Measurements from ENCODE around the gene PIKFYVE. TPM values are rescaled to one million over a fixed set of nuclear protein-coding genes. Genes with fewer than 3 reads are reported as not detected.

The PIKFYVE gene
- total and polyA plus RNA-seq, 2 of the 8 experiments (the other 6 are each of a cell fraction or from before 2014, with no cell fraction given) = 8.8 to 33.5 TPM

GRCh38 chr2:208280933-208281332, 14.9 kb downstream of the PIKFYVE start:
- WGBS, 2 experiments (ENCODE audit: extremely low coverage in 1 of 2, insufficient coverage in 1 of 2, insufficient read length in 1 of 2, insufficient replicate concordance in 2 of 2, low coverage in 1 of 2, low lambda C conversion rate in 2 of 2, missing lambda C conversion rate in 1 of 2) = 90% methylated on average over 3 of the region's 3 CpGs; no CpG with 5 or more reads in 1 of the 2 experiments
- TF ChIP-seq MAFK (IDR thresholded peaks at IDR 0.05; ENCODE audit: low read depth, low read length) = no peak
- no peak for TF ChIP-seq ATF2 (IDR thresholded peaks at IDR 0.05; ENCODE audit: low read length)
- TF ChIP-seq GABPA (IDR thresholded peaks at IDR 0.05; ENCODE audit: borderline replicate concordance, insufficient read depth, low read length) = no peak
- no peak for TF ChIP-seq SRF (IDR thresholded peaks at IDR 0.05; ENCODE audit: low read depth, low read length)
- no peak for TF ChIP-seq SP4 (IDR thresholded peaks at IDR 0.05; ENCODE audit: low read length)
- no peak for TF ChIP-seq TEAD4 (IDR thresholded peaks at IDR 0.05; ENCODE audit: low read depth, low read length)
- no peak for TF ChIP-seq RBBP5 (IDR thresholded peaks at IDR 0.05; ENCODE audit: borderline replicate concordance, low read depth, low read length)
- no peak for TF ChIP-seq RXRA (IDR thresholded peaks at IDR 0.05; ENCODE audit: insufficient read depth, low read depth, low read length)
- no peak for TF ChIP-seq TAF7 (optimal IDR thresholded peaks at IDR 0.05; ENCODE audit: borderline replicate concordance, low read depth, low read length)
- TF ChIP-seq TCF12 (IDR thresholded peaks at IDR 0.05; ENCODE audit: low read depth, low read length) = no peak
- no peak for TF ChIP-seq CBX8 (IDR thresholded peaks at IDR 0.05; ENCODE audit: borderline replicate concordance, low read depth, low read length)
- no peak for TF ChIP-seq CBX5 (IDR thresholded peaks at IDR 0.05; ENCODE audit: low read depth, low read length)

More at GRCh38 chr2:208280933-208281332, 14.9 kb downstream of the PIKFYVE start:
- Histone ChIP-seq H4K91ac (replicated peaks; ENCODE audit: insufficient read length, low read length) (no peak overlapping the region), H3K79me2 (ENCODE audit: control insufficient read depth in 1 of 2, insufficient read depth in 2 of 2, low read length in 2 of 2) (no peaks in the 10 kb centered on the region), H3K56ac (replicated peaks; ENCODE audit: insufficient read length, low read depth, low read length) (no peak overlapping the region), H2AK5ac (ENCODE audit: low read depth, low read length) (no peak overlapping the region), H4K20me1 (replicated peaks in 1 of 2; ENCODE audit: control insufficient read depth in 1 of 2, insufficient read depth in 2 of 2, low read length in 2 of 2) (peaks cover 0 to 5% of the 10 kb centered on the region in 2 experiments), H2AFZ (ENCODE audit: low read length) (no peak overlapping the region), H3K23me2 (ENCODE audit: low read depth, low read length) (no peaks in the 10 kb centered on the region), H3K27me3 (replicated peaks in 1 of 4; ENCODE audit: control insufficient read depth in 3 of 4, extremely low read depth in 1 of 4, insufficient read depth in 3 of 4, low read length in 3 of 4) (no peaks in the 10 kb centered on the region), H2BK12ac (ENCODE audit: low read depth, low read length) (no peak overlapping the region), H2BK20ac (ENCODE audit: low read length) (no peak overlapping the region), H3K4me1 (replicated peaks in 1 of 4; ENCODE audit: control insufficient read depth in 3 of 4, insufficient read depth in 4 of 4, low read length in 3 of 4) (no peaks in the 10 kb centered on the region), H2BK120ac (replicated peaks; ENCODE audit: low read depth, low read length) (no peak overlapping the region), H3K4me2 (ENCODE audit: insufficient read depth in 1 of 2, low read depth in 2 of 2, low read length in 2 of 2) (no peak overlapping the region), H2BK5ac (ENCODE audit: low read depth, low read length) (no peak overlapping the region), H4K8ac (ENCODE audit: extremely low read depth, insufficient read depth, low read length) (no peak overlapping the region), H4K5ac (ENCODE audit: insufficient read length, low read depth, low read length) (no peak overlapping the region), H3K9me3 (ENCODE audit: insufficient read depth in 2 of 2, low read depth in 1 of 2, low read length in 1 of 2) (no peaks in the 10 kb centered on the region), H2BK15ac (ENCODE audit: low read length) (no peak overlapping the region), H3K79me1 (ENCODE audit: low read depth, low read length) (peaks cover 3% of the 10 kb centered on the region; the same call in 1 of the 2 replicates), H3K4me3 (ENCODE audit: extremely low read depth in 1 of 4, insufficient read depth in 2 of 4, low read depth in 3 of 4, low read length in 4 of 4) (no peak overlapping the region), H3K4ac (replicated peaks; ENCODE audit: insufficient read length, low read depth, low read length) (no peak overlapping the region), H3K9ac (replicated peaks in 1 of 4; ENCODE audit: extremely low read depth in 1 of 4, low read depth in 3 of 4, low read length in 3 of 4) (no peak overlapping the region), H3K27ac (ENCODE audit: low read depth, low read length) (no peak overlapping the region), H3K14ac (ENCODE audit: insufficient read length) (no peak overlapping the region), H3K36me3 (ENCODE audit: control insufficient read depth in 2 of 4, insufficient read depth in 4 of 4, low read length in 3 of 4) (peaks cover 11 to 76% (median 40%) of the 10 kb centered on the region in 4 experiments; a peak in 7 of 8 replicates), H3K23ac (ENCODE audit: insufficient read length) (no peak overlapping the region), H3K18ac (ENCODE audit: extremely low read depth, low read length) (no peak overlapping the region)
- ChIA-PET CTCF (ENCODE audit: partially characterized antibody) (interaction anchor here (1.1 kb wide), 1 partner anchor 9 kb away, joined by 4 read pairs; no protein-coding TSS in a partner anchor), POLR2A (ENCODE audit: partially characterized antibody) (no interaction called here)
- DNase-seq (ENCODE audit: low read depth in 1 of 2, low spot score in 2 of 2) = no peak
- FAIRE-seq = no peak
